Activated CD4-positive, alpha-beta T cell treated with anti-CD3 and anti-CD28 coated beads, Interleukin-2, amount 10 ng/mL, durations not matched to agents 7 days and 5 days (primary cell): ENCODE measurements around the gene CASTOR1. TPM values are rescaled to one million over a fixed set of nuclear protein-coding genes. Genes with fewer than 3 reads are reported as not detected.

Source experiments
- total RNA-seq, 2 experiments: library from RNA; stranded (reverse); gene quantifications; one replicate each; pipeline ENCODE4 v1.2.3, GENCODE V29; 2021

CASTOR1 gene
- total RNA-seq, 2 experiments from 2014 or later: 16.7 to 20.0 TPM

Other genes with a start within 250 kb of the CASTOR1 start
- not detected for gene HORMAD2, start 209.0 kb downstream of the CASTOR1 start, total RNA-seq
- gene LIF, start 42.7 kb downstream of the CASTOR1 start, total RNA-seq: 100 to 1,000 TPM; 102 to 103 TPM
- 10 to 100 TPM; 74.7 to 80.5 TPM for gene OSM, start 22.7 kb downstream of the CASTOR1 start, total RNA-seq
- gene TBC1D10A, start 37.4 kb upstream of the CASTOR1 start, total RNA-seq: 10 to 100 TPM; 45.5 to 47.6 TPM
- gene SF3A1, start 67.4 kb upstream of the CASTOR1 start, total RNA-seq: 100 to 1,000 TPM; 247 to 279 TPM
- 1 to 10 TPM; 3.5 to 4.3 TPM for gene CCDC157, start 67.5 kb upstream of the CASTOR1 start, total RNA-seq
- gene RNF215, start 97.9 kb upstream of the CASTOR1 start, total RNA-seq: 1 to 10 TPM; 9.8 to 9.9 TPM
- gene SEC14L2, start 107.5 kb upstream of the CASTOR1 start, total RNA-seq: 10 to 100 TPM in 1 of 2 experiments, 1 to 10 TPM in 1; 7.6 to 10.5 TPM
- gene MTFP1, start 136.3 kb upstream of the CASTOR1 start, total RNA-seq: 10 to 100 TPM; 34.5 to 40.0 TPM
- gene SEC14L3, start 182.5 kb upstream of the CASTOR1 start, total RNA-seq: not detected
- gene SEC14L4, start 216.2 kb upstream of the CASTOR1 start, total RNA-seq: not detected